Lower lobe of right lung (tissue), 2 donors: ENCODE results near the gene PRICKLE4. TPM values are rescaled to one million over a fixed set of nuclear protein-coding genes. Genes with fewer than 3 reads are reported as not detected.

ENCODE experiments used
- ATAC-seq, 2 donors: fragments of 200-7000 bp; cut with Tn5 transposase; one replicate each; pipeline ENCODE4 v1.9.1; 2020 to 2022; ENCODE audit warnings: mild to moderate bottlenecking in 2 of 2, moderate library complexity in 2 of 2
- DNase-seq: peaks from one replicate; pipeline ENCODE4 v3.0.0-alpha.2; 2020
- H3K27ac ChIP-seq: fragments of 200-600 bp; one replicate; pipeline ENCODE4 v1.8.0; 2022
- H3K27me3 ChIP-seq: fragments of 200-600 bp; one replicate; pipeline ENCODE4 v1.8.0; 2022; ENCODE audit warnings: low read depth
- H3K36me3 ChIP-seq: fragments of 200-600 bp; one replicate; pipeline ENCODE4 v1.8.0; 2022; ENCODE audit warnings: mild to moderate bottlenecking
- H3K4me1 ChIP-seq: fragments of 200-600 bp; one replicate; pipeline ENCODE4 v1.8.0; 2022
- H3K4me3 ChIP-seq: fragments of 200-600 bp; one replicate; pipeline ENCODE4 v1.8.0; 2022; ENCODE audit warnings: mild to moderate bottlenecking
- H3K9me3 ChIP-seq: fragments of 200-600 bp; one replicate; pipeline ENCODE4 v1.8.0; 2022
- CTCF ChIP-seq: fragments of 200-600 bp; IDR thresholded peaks from one replicate; pipeline ENCODE4 v1.8.0; 2022; ENCODE audit warnings: antibody characterized with exemption, mild to moderate bottlenecking
- intact Hi-C: fragments of 100-400 bp; cut with DNase I; formaldehyde crosslinking; loops from one replicate; pipeline ENCODE4 v1.11.0; 2022
- total RNA-seq: library from RNA; stranded (reverse); fragmentation: NEBNext Ultra II Directional; extraction: Animal tissue kit (Norgen Biotek cat#: 25700); gene quantifications from one replicate; pipeline ENCODE4 v1.2.1, GENCODE V29; 2021
- donor health status: DM: no; HTN: yes; CAD: no; lungs with severe emphysema.

The PRICKLE4 gene
- total RNA-seq, 1 donor from 2014 or later = 12.1 TPM

- TF ChIP-seq CTCF = no peak
- Histone ChIP-seq H3K27ac (no peak overlapping the region), H3K9me3 (no peaks in the 10 kb centered on the region), H3K27me3 (no peaks in the 10 kb centered on the region), H3K36me3 (peaks cover 51% of the 10 kb centered on the region), H3K4me3 (no peak overlapping the region), H3K4me1 (peaks cover 15% of the 10 kb centered on the region)
- intact Hi-C loops = no loop called here
- ATAC-seq = no peak
- DNase-seq = no peak
These were observed 10.7 kb downstream of the PRICKLE4 start for GRCh38 chr6:41791305-41791704.

DNA sequence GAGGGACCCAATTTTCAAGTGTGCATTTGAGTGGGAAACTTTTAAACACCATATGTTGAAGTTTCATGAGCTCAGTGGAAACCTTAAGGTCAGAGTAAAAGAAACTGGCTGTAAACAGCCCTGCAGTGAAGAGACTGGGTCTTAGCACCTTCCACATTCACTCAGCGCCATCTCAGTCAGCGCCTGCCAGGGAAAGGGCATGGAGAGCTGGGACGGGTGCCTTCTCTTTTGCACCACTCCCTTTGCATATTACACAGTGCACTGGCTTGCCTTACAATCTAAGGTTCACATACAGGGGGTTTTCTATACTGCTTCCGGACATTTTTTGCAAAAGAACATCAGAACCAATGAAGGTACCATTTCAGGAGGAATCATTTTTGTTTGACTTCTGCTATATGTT, 11.4 kb downstream of the PRICKLE4 start:
- TF ChIP-seq CTCF = no peak
- no peaks in the 10 kb centered on the region for H3K9me3 ChIP-seq
- no peak for DNase-seq
- H3K4me1 ChIP-seq = peaks cover 14% of the 10 kb centered on the region
- H3K36me3 ChIP-seq = peaks cover 56% of the 10 kb centered on the region
- H3K27ac ChIP-seq = no peak overlapping the region
- ATAC-seq = no peak
- no peak overlapping the region for H3K4me3 ChIP-seq
- intact Hi-C loops = no loop called here
- no peaks in the 10 kb centered on the region for H3K27me3 ChIP-seq

DNA sequence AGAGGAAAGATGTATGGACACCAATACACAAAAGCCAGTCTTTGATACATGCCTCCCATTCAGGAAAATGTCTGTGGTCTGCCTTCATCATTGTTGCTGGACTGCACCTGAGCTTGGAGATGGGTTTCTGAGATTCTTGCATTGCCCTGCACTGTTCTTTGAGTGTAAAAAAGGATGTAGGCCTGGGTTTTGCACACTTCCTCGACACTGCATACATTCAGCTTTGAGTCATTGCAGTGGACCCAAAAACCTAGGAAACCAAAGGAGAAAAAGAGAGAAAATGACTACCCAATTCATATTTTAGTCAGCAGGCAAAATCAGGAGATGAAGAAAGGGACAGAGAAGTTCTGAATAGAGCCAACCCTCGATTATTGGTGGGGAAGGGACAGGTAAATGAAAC, 15.9 kb downstream of the PRICKLE4 start:
- intact Hi-C loops = no loop called here
- Histone ChIP-seq H3K4me3 (no peak overlapping the region), H3K9me3 (no peaks in the 10 kb centered on the region), H3K36me3 (peaks cover 49% of the 10 kb centered on the region), H3K27ac (no peak overlapping the region), H3K27me3 (no peaks in the 10 kb centered on the region), H3K4me1 (no peaks in the 10 kb centered on the region)
- no peak for TF ChIP-seq CTCF
- no peak for DNase-seq
- no peak for ATAC-seq

DNA sequence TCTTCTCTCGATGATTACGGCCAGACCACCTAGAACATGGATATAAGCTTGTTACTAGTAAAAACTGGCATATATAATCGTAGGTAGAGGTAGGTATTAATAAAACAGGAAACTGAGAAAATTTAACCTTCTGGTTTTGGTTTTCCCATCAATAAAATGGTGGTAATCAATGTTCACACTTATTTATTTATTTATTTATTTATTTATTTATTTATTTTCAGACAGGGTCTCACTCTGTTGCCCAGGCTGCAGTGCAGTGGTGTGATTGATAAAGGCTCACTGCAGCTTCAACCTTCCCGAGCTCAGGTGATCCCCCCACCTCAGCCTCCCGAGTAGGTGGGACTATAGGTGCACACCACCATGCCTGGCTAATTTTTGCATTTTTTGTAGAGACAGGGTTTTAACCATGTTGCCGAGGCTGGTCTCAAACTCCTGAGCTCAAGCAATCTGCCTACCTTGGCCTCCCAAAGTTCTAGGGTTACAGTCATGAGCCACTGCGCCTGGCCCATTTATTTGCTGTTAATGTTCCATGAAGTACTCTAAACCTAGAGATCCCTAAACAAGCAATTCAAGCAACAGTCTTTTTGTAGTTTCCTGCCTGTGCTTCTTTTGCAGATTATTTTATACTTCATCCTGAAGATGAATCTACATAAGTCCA, 18.4 kb downstream of the PRICKLE4 start:
- ATAC-seq = no peak
- no peak for TF ChIP-seq CTCF
- peaks cover 33% of the 10 kb centered on the region for H3K36me3 ChIP-seq

DNA sequence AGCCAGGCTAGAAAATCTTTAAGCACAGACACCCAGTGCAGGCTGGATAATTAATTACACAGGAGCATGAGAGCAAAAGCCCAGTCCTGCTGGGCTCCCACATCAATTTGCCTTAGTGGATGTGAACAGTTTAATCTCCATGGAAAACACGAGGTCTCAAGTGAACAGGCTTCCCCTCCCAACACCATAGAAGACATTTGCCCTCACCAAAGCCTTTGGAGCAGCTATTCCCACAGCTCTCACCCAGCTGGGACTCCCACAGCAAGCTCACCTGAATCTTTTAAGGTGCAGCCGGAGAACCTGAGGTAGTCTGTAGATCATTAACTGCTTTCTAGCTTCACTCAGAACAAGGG, 19.0 kb downstream of the PRICKLE4 start:
- Histone ChIP-seq H3K27ac (no peak overlapping the region), H3K4me1 (no peaks in the 10 kb centered on the region), H3K36me3 (peaks cover 33% of the 10 kb centered on the region), H3K27me3 (no peaks in the 10 kb centered on the region), H3K4me3 (no peak overlapping the region), H3K9me3 (no peaks in the 10 kb centered on the region)
- no peak for DNase-seq
- no peak for ATAC-seq
- TF ChIP-seq CTCF = no peak
- intact Hi-C loops = no loop called here

More for the DNA sequence above, 18.4 kb downstream of the PRICKLE4 start:
- H3K27me3 ChIP-seq = no peaks in the 10 kb centered on the region
- intact Hi-C loops = no loop called here
- no peaks in the 10 kb centered on the region for H3K4me1 ChIP-seq
- H3K27ac ChIP-seq = no peak overlapping the region
- no peak for DNase-seq
- H3K9me3 ChIP-seq = no peaks in the 10 kb centered on the region
- H3K4me3 ChIP-seq = no peak overlapping the region

- intact Hi-C loops = no loop called here
- ATAC-seq (no peak), DNase-seq (no peak)
- no peak for TF ChIP-seq CTCF
- Histone ChIP-seq H3K27me3 (no peaks in the 10 kb centered on the region), H3K4me1 (no peaks in the 10 kb centered on the region), H3K4me3 (no peak overlapping the region), H3K36me3 (peaks cover 31% of the 10 kb centered on the region), H3K9me3 (no peaks in the 10 kb centered on the region), H3K27ac (no peak overlapping the region)
These were observed 20.8 kb downstream of the PRICKLE4 start for GRCh38 chr6:41801380-41801779.
